AG09309 (cell line): ENCODE data around the gene SLC6A1.

ENCODE experiments used
- DNase-seq: peaks from one replicate; pipeline ENCODE4 v3.0.0-alpha.2; 2010; ENCODE audit warnings: low read depth
- H3K4me3 ChIP-seq: 2 replicates; pipeline ENCODE4 v1.5.1; 2011; ENCODE audit warnings: mild to moderate bottlenecking, low read depth, low read length, moderate library complexity; ENCODE audit not compliant: control insufficient read depth
- CTCF ChIP-seq: IDR thresholded peaks from 2 replicates; pipeline ENCODE4 v1.5.1; 2011; ENCODE audit warnings: mild to moderate bottlenecking, low read depth, low read length, inconsistent platforms; ENCODE audit not compliant: insufficient read depth, control insufficient read depth; ENCODE audit errors: missing control alignments

SLC6A1 gene

GRCh38 chr3:11010426-11011165 lies 18.0 kb downstream of the SLC6A1 start:
- no peak for DNase-seq
- no peak for TF ChIP-seq CTCF
- H3K4me3 ChIP-seq: no peak overlapping the region

- DNase-seq: no peak
- no peak for TF ChIP-seq CTCF
- H3K4me3 ChIP-seq: no peak overlapping the region
Observed at GRCh38 chr3:11014253-11014652, 21.7 kb downstream of the SLC6A1 start.

DNA sequence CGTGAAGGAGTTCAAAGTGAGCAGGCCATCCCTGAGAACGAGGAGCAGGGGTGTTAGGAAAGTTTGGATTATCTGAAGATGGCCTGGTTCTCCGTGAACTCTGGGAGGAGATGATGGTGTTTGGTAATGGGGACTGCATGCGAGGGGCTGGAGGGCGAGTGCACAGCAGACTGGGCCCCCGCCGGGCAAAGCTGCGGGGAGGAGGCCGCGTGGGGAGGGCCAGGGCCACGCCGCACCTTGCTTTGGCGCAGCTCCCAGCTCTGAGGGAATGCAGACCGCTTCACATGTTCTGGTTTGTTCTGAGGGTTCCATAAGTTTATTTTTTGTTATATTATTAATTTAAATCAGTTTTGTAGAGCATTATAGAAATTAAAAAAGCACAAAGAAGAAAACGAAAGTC lies 22.2 kb downstream of the SLC6A1 start:
- TF ChIP-seq CTCF: no peak
- DNase-seq: no peak
- no peak overlapping the region for H3K4me3 ChIP-seq

DNA sequence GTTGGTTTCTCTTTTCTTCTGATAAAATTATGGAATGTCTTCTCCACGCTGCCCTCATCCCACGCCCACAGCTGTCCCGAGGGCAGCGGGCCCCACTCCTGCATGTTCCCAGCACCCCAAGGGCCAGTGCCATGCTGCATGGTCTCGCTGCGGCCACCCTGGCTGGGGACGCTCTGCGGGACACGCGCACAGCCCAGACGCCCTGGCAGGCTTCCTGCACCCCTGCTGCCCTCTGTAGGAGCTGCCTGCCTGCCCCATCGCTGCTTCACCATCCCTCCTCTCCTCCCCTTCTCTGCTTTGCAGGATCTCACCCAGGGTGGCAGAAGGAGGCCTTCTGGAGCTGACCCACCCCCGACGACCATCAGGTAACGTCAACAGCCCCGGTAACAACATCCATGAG lies 22.8 kb downstream of the SLC6A1 start:
- H3K4me3 ChIP-seq: no peak overlapping the region
- no peak for TF ChIP-seq CTCF
- no peak for DNase-seq

- TF ChIP-seq CTCF: no peak
- H3K4me3 ChIP-seq: no peak overlapping the region
Observed at GRCh38 chr3:11016727-11017126, 24.2 kb downstream of the SLC6A1 start.

DNA sequence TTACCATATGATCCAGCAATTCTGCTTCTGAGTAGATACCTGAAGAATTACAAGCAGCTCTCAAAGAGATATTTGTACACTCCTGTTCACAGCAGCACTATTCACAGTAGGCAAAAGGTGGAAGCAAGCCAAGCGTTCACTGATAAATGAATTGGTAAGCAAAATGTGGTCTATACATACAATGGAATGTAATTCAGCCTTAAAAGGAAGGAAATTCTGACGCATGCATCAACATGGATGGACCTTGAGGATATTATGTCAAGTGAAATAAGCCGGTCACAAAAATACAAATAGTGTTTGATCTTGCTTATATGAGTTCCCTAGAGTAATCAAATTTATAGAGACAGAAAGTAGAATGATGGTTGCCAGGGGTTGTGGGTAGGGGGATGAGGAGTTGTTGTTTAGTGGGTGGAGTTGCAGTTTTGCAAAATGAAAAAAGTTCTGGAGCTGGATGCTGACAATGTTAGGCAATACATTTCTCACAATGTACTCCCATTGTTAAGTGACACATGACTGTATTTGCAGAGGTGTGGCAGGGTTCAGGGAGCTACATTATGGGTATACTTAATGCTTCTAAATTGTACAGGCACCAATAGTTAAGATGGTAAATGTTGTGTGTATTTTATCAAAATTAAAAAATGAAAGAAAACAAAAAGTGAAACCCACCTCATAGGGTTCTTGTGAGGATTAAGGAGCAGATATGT lies 26.7 kb downstream of the SLC6A1 start:
- TF ChIP-seq CTCF: no peak
- H3K4me3 ChIP-seq: no peak overlapping the region
- no peak for DNase-seq

More at GRCh38 chr3:11016727-11017126, 24.2 kb downstream of the SLC6A1 start:
- DNase-seq: no peak

- no peak for DNase-seq
- no peak overlapping the region for H3K4me3 ChIP-seq
- no peak for TF ChIP-seq CTCF
Observed at GRCh38 chr3:11020764-11021163, 28.2 kb downstream of the SLC6A1 start.
